HTERT RPE-1 (cell line): Measurements from ENCODE around the gene ADGRG6.

Experiments
- in situ Hi-C: fragments of 300-500 bp; cut with MboI; formaldehyde crosslinking; loops from 4 replicates; pipeline ENCODE4 v1.14.3; 2020; ENCODE audit warnings: low sequenced_read_pairs

Gene ADGRG6

DNA sequence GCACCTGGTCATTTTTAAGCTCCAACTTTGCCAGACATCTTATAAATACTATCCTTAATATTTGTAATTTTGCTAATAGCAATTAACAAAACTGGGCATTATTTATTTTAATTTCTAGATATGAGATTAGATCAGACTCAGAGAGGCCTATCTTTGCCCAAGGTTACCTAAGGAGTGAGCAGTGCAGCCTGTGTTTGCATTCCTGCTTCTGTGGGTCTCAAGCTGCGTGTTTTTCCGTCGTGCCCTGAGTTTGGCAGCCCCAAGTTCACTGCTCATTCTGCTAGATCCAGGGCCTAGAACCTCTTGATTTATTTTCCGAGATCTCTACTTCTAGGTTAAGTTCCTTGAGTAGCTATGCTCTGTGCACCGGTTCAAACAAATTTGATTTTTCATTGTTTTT is 11.0 kb upstream of the ADGRG6 start:
- in situ Hi-C loops = no loop called here

DNA sequence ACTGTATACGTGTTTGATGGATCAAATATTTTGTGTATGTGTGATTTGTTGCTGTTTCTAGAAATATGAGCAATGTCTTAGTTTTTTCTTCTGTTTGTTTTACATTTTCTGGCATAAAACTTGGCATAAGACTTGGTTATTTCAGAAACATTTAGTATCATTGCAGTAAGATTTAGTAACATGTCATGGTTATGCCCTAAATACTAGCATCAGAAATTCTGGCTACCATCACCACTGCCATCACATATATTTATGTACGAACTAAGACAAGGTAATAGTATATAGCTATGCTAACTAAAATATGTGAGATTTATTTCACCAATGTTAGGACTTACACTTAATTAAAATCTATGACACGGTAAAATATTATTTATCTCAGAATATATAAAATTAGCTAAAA is 10.3 kb upstream of the ADGRG6 start:
- in situ Hi-C loops = no loop called here

DNA sequence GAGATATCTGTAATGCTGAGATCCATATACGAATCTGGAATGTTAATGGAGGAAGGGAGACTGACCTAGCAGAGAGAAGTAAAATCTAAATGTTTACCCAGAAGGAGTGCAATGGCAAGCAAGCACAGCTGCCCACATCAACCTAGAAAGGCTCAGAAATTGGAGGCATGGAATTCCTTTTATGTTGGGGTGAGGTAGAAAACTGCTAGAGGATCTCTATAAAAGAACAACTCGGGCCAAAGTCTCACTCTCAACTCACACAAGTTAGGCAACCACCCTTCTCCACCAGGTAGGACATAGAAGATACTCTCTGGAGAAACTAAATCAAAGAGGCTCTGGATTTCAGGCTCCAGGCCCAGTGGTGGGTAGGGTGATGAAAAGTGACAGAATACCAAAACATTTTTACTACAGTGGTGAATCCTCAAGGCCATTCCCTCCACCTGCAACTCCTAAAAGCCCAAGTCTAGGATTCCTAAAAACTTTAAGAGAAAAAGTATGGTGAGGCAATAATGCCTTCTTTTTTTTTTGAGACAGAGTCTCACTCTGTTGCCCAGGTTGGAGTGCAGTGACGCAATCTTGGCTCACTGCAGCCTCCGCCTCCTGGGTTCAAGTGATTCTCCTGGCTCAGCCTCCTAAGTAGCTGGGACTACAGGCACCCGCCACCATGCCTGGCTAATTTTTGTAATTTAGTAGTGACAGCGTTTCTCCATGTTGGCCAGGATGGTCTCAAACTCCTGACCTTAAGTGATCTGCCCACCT is 9.5 kb upstream of the ADGRG6 start:
- in situ Hi-C loops = no loop called here

DNA sequence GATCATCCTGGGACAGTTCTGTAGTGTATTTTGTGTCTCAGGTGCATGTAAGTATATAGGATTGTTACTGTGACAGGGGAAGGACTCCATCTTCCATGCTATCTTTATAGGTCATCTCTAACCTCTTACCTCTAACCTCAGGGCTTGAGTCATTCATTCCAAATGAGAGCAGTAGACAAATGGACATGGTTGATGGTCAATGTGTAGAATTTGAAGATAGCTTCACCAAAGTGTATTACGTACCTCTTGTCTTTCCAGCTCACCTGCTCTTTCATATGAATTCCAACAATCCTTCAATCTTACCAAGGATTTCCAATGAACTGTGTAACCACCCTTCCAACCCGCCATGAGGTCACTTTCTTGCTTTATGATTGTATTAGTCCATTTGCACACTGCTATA is 8.7 kb upstream of the ADGRG6 start:
- in situ Hi-C loops = no loop called here

DNA sequence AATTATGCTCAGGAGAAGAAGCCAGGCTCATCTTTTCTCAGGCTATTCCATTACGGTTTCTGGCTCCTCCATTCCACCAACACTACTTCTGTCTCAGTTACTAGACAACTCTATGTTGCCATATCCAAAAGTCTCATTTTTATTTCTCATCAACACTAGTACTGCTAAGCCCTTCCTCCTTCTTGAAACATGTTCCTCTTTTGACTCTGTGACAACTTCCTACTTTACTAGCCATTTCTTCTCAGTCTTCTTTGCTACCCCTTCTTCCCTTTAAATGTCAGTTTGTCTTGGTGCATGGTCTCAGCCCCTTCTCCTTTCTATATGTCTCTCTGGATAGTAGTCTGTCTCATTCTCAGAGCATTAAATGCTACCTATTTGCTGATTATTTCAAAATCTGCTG is 7.1 kb upstream of the ADGRG6 start:
- in situ Hi-C loops = no loop called here

DNA sequence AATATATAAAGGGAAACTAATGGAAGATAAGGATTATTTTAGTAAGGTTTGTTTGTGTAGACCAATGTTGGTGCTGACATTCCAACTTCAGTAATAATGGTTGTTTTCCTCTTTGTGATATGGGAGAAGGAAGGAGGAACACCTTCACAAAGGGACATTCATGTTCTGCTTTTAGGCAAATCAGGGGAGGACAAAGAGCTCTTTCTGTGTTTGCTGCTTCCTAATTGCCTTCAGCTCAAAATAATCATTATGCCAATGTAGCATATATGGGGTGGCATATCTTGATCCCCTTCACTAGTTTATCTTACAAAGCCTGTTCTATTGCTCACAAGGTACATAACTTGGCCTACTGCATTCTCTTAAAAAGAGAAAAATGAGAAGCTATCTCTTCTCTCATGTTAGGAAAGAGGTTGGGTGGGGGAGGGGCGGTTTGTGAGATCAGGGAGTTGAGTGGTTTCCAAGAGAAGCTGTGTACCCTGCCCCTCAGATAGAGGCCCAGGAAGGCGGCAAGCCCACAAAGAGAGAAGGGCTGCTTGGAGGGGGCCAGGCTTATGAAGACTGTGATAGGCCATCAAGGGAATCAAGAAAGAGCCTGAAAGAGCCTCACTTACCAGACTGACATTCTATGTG is 4.7 kb upstream of the ADGRG6 start:
- in situ Hi-C loops = no loop called here

DNA sequence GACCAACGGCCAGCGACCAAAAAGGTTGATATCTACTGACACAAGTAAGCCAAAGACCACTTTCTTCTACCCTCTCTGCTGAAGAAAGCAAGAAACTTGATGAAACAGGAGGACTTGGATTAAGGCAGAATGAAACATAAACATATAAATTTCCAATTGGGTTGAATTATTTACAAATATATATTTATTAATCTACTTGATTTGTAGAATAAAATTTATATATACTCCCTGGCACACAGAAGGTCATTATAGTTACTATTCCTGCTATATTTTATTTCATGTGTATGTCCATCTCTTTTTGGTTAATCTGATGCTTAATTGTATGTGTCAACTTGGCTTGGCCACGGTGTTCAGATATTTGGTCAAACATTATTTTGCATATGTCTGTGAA is 4.2 kb upstream of the ADGRG6 start:
- in situ Hi-C loops = no loop called here

DNA sequence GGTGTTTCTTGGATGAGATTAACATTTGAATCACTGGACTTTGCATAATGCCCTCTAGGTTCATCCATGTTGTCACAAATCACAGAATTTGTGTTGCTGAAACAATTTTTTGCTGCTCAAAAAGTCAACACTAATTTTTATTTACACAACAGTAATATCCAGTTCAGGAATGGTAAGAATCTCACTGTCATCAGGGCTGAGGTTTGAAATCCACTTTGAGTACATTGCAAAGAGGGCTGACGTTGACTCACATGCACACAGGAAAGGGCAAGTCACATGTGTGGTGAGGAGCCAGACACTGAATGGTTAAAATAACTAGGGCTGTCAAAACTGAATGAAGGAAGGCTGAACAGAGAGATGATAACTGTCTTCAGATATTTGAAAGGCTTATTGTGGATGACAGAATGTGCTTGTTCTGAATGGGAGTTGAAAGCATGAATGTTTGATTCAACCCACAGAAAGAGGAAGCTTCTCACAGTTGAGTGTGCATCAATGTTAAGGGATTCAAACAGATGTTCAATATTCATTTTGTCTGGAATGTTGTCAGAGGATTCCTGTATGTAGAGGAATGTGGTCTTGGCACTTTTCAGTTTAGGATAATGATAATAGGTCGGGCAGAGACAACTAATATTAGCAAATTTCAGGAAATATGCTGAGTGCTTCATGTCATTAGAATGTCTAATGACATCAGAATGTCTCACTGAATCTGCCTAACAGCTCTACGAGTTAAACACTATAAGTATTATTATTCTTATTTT is 3.6 kb upstream of the ADGRG6 start:
- in situ Hi-C loops = no loop called here

DNA sequence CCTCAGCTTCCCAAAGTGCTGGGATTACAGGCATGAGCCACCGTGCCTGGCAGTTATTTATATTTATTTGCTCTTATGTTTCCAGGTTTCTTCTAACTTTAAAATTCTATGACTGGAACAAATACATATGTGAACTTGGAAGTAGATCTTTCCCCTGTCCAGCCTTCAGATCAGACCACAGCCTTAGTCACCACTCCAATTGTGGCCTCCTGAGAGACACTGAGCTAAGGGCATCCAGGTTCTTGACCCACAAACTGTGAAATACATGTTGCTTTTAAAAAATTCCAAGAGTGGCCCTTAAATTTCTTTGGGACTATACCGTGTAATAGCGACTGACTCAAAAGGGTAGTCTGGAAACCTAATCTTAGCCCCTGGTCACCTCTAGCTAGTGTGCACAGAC is 1.5 kb upstream of the ADGRG6 start:
- in situ Hi-C loops = no loop called here

DNA sequence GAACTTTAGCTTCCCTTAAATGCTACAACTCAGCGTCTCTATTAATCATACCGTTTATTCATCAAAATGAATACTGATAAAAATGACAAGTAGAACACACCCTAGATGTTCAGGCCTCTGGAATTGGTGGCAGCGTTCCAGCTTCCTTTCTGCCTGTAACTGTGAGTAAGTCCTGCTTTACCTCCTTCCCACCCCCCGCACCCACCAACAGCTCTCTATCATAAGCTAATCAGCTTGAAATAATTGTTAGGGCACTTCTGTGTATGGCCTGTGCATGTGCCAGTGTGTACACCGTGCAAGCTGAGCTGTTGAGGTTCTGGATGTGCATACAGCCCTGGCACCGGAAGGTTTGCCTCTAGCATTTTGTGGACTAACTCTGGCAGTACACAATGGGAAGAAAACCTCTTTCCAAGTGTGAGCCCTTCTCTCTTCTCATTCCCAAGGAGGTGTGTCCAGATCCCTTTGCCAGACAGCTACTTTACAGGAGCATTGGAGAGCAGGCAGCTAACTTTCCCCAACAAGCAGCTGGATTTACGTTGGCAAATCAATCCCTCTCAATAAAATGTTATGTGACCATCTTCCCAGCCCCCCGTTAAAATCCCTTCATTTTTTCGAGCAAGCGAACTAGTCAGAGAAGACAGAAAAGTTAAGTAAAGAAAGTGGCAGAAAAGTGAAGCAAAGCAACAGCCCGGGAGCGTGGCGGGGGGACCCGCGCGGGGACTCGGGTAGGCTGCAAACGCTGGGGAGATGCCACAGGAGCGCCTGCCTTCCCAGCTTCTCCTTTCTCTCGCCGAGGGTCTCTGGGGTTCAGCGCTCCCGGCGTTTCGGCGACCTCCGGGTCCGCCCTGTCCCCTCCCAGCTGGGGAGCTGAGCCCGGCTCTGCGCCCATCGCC is 803 bp upstream of the ADGRG6 start:
- in situ Hi-C loops = no loop called here

DNA sequence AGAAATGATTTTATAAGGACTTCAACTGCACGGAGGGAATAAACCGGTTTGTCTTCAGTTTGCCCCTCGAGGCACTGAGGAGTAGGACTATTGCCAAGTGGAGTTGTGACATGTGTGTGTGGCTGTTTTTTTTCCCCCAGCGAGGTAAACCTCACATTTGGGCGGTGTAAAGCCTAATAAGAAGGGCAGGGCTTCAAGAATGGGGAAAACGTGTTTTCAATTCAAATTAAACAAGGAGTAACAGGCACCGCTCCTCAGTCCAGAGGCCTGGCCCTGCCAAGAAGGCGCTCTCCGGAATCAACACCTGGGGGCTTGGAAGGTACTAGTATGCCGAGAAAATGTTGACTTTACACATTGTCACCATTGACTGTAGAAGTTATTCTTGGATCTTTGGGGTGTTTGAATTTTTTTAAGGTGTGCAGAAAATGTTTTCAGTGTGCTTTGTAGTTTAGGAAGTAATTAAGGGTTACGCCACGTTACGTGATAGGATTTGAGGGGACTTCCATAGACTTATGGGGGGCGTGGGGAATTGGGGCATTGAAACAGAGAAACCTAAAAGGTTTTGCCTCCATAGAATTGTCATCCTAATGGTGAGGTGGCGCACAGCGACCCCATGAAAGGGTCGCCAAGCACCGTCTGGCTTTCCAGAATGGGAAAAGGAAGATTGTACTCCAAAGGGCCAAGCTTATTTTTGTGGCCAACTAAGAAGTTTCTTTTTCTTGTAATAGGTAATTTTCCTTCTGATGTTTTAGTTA is 791 bp downstream of the ADGRG6 start:
- in situ Hi-C loops = no loop called here

DNA sequence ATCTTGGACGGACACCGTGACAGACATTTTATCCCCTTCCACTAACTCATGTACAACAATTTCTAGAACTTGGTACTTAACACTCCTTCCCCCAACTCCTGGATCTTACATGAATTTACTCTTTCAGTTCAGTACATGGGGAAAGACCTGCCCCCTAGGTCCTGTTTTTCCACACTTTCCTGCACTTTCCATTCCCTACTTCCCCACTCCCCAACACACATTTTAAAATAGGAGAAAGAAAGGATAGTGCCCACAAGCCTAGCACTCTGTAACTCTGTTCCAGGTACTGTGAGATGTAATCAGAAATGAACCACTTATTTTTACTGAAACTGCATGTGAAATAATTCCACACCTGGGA is 1.3 kb downstream of the ADGRG6 start:
- in situ Hi-C loops = no loop called here

DNA sequence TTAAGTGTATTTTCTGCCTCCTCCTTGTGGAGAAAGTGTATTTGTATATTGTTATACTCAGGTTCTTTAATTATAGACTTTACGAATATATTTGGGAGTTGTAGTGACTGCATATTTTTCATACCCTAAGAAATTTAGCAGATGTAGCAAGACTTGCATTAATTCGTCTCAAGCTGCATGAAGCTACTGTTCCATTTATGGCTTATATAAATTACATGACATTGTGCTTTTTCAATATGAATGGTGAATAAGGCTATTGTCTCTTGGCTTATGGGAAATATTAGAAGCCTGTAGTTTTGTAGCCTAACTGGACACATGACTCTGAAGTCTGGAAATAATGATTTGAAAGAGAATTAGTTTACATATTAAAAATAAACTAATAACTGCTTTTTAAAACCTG is 2.4 kb downstream of the ADGRG6 start:
- in situ Hi-C loops = no loop called here

DNA sequence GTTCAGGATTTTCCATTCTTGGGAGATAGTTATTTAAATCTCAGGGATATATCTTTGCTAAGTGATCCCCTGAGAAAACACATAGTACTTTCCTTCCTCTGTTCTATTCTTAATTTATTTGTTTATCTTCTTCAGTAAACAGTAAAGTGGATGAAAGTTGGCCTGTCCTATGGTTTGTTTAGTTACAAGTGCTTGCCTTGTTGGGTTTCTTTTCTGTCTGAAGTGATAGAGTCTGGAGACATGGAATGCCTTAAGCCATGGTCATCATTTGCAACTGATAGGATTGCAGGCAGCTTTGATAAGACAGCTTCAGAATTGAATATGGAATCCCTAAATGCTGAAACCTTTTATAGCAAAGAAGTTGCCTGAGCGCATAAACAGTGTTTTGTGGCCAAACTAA is 4.9 kb downstream of the ADGRG6 start:
- in situ Hi-C loops = no loop called here

DNA sequence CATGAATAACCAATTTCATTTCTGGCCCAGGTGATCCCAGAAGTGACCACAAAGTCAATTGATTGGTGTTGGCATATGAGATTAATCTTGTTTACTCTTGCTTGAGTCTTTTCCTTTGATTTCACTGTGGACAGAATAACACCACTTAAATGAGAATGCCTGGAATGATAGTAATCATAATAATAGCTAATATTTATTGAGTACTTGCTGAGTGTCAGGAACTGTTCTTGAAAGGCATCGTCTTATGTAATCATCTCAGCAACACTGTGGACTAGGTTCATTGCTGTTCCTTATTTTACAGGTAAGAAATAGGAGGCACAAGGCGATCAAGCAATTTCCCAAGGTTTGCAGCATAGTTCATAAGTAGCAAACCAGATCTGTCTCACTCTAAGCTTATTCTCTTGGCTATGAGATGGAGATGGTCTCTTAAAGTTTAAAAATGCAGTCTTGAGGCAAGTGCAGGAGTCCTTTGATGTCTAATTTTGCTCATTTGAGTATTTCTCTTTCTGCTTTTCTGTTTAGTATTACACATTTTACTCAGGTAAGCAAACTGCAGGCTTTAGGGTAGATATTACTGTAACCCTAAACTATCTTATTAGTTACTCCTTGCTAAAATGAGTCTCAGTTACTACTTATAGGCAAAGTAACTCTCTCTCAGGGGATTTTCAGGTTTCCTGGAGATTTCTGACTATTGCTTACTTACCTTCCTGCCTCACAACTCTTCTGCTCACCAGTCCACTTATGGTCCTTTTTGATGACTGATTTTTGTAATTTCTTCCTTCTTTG is 6.3 kb downstream of the ADGRG6 start:
- in situ Hi-C loops = no loop called here

DNA sequence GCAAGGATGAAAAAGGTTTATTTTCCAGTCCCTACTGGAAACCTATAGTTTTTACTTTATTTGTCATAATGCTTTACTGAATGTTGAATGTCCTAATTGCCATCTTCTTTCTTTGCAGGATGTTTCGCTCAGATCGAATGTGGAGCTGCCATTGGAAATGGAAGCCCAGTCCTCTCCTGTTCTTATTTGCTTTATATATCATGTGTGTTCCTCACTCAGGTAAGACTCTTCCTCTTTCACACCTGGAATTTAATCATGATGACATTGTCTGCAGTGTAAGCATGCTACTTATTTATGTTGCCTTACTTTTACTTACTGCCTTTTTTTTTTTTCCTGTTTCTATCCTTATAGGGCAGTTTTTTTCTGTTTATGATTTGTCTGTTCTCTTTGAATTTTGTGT is 7.6 kb downstream of the ADGRG6 start:
- in situ Hi-C loops = no loop called here

DNA sequence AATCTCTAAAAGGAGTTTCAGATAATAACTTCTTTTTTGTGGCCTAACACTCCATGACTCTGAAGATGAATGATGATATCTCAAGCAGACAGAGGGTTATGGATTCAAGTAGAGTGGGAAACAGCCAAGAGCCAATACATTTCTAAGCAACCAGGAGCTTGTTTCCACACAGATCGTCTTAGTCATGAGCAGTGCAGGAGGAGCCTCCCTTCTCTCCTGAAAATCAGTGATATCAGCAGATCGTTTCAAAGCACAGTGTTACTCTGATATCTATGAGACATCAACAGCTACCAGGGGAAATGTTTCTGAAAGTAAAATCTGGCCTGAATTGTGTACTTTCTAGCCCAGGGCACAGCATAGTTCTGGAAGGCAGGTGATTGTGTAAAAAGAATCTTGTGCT is 11.5 kb downstream of the ADGRG6 start:
- in situ Hi-C loops = no loop called here

DNA sequence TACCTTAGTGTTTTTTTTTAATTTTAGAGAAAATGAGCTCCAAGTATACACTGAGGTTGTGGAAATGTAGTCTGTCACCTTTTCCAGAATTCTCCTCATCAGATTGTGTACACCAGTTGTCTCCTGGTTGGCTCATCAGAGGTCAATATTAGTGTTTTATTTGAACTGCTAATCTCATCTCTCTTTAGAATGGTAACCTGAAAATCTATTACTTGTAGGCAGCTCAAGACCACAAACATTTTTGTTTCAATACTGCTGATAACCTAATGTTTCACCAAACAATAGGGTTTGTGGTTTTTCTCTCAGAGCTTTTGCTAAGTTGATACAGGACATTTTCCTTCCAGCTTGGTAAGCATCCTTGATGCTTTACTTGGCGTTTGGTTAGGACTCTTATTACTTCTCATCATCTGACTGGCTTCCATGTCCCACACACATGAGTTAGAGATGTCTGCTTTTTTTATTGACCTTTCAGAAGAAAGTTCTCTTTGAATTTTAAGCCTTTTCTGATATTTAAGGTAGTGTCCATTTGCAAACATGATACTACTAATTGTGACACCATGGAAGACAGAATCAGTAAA is 15.1 kb downstream of the ADGRG6 start:
- in situ Hi-C loops = no loop called here

DNA sequence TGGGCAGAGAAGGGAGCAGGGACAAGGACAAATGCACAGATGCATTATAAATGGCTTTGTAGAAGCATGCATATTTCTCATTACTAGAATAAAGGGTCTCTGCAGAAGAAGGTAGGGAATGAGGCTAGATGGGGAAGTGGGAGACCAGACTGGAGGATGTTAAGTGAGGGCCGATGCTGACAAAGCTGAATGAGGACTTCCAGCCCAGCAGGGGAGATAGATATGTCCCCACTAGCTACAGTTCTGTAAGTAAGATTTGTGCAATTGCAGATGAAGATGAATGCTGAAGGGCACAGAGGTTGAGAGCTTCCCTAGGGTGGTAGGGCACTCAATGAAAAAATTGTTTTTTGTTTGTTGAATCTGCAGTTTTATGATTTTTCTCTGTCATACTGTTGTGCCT is 16.9 kb downstream of the ADGRG6 start:
- in situ Hi-C loops = no loop called here
